SKM-1 treated with dmso at 0.1 percent for 144 hours (cell line): Measurements from ENCODE around the gene GRM7.

ENCODE experiments used
- DNase-seq: peaks from one replicate; lab custom pipeline; 2025; ENCODE audit not compliant: unreplicated experiment; lab: John Stamatoyannopoulos, UW

GRM7 gene

GRCh38 chr3:7461202-7461825, 600.4 kb downstream of the GRM7 start:
- DNase-seq, result no peak

- no peak for DNase-seq
Measured at GRCh38 chr3:7469866-7470265, 609.0 kb downstream of the GRM7 start.

GRCh38 chr3:7484636-7485035, 623.7 kb downstream of the GRM7 start:
- DNase-seq, result no peak

GRCh38 chr3:7487763-7488162, 626.8 kb downstream of the GRM7 start:
- no peak for DNase-seq

- no peak for DNase-seq
Measured at GRCh38 chr3:7489417-7489816, 628.5 kb downstream of the GRM7 start.

- no peak for DNase-seq
Measured at GRCh38 chr3:7498715-7499114, 637.8 kb downstream of the GRM7 start.

- no peak for DNase-seq
Measured at GRCh38 chr3:7503431-7503830, 642.5 kb downstream of the GRM7 start.

GRCh38 chr3:7504886-7505775, 644.2 kb downstream of the GRM7 start:
- no peak for DNase-seq

GRCh38 chr3:7506606-7507180, 645.8 kb downstream of the GRM7 start:
- DNase-seq, result no peak

- no peak for DNase-seq
Measured at GRCh38 chr3:7508821-7509220, 647.9 kb downstream of the GRM7 start.

- DNase-seq, result no peak
Measured at GRCh38 chr3:7512048-7512447, 651.1 kb downstream of the GRM7 start.

GRCh38 chr3:7518026-7518425, 657.1 kb downstream of the GRM7 start:
- DNase-seq, result no peak

- no peak for DNase-seq
Measured at GRCh38 chr3:7518456-7518855, 657.5 kb downstream of the GRM7 start.

GRCh38 chr3:7520059-7520458, 659.1 kb downstream of the GRM7 start:
- no peak for DNase-seq

- no peak for DNase-seq
Measured at GRCh38 chr3:7520593-7520992, 659.7 kb downstream of the GRM7 start.

- no peak for DNase-seq
Measured at GRCh38 chr3:7536510-7536909, 675.6 kb downstream of the GRM7 start.

GRCh38 chr3:7536921-7537320, 676.0 kb downstream of the GRM7 start:
- DNase-seq, result no peak

GRCh38 chr3:7543294-7543880, 682.5 kb downstream of the GRM7 start:
- no peak for DNase-seq

- DNase-seq, result no peak
Measured at GRCh38 chr3:7545334-7545733, 684.4 kb downstream of the GRM7 start.

- no peak for DNase-seq
Measured at GRCh38 chr3:7546253-7546652, 685.3 kb downstream of the GRM7 start.

GRCh38 chr3:7547826-7548225, 686.9 kb downstream of the GRM7 start:
- DNase-seq, result no peak

- no peak for DNase-seq
Measured at GRCh38 chr3:7562892-7563291, 702.0 kb downstream of the GRM7 start.
